Measurements from ENCODE around the gene AOPEP. TPM values are rescaled to one million over a fixed set of nuclear protein-coding genes. Genes with fewer than 3 reads are reported as not detected.

The AOPEP gene
- total and polyA plus RNA-seq, 9 of the 15 experiments (the other 6 are each of a cell fraction or from before 2014, with no cell fraction given), result 4.5 to 19.3 (median 13.5) TPM

DNA sequence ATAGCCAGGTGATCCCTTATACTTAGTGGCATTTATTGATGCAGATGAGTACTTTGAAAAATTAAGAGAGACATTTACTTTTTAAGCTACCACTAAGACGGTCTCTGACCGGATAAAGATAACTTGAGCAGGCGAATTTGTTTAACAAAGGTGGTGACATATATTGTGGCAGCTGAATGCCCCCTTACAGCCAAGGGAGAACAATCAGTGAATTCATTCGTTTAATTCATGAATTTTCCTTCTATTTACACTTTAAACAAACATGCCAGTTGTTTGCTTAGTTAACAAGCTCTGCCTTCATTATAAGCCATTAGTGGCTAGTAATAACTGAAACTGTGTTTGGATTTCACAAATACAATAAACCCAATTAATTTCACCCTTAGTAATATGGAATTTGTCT lies 187.1 kb downstream of the AOPEP start (continued):
- TF ChIP-seq, protein P1, sequence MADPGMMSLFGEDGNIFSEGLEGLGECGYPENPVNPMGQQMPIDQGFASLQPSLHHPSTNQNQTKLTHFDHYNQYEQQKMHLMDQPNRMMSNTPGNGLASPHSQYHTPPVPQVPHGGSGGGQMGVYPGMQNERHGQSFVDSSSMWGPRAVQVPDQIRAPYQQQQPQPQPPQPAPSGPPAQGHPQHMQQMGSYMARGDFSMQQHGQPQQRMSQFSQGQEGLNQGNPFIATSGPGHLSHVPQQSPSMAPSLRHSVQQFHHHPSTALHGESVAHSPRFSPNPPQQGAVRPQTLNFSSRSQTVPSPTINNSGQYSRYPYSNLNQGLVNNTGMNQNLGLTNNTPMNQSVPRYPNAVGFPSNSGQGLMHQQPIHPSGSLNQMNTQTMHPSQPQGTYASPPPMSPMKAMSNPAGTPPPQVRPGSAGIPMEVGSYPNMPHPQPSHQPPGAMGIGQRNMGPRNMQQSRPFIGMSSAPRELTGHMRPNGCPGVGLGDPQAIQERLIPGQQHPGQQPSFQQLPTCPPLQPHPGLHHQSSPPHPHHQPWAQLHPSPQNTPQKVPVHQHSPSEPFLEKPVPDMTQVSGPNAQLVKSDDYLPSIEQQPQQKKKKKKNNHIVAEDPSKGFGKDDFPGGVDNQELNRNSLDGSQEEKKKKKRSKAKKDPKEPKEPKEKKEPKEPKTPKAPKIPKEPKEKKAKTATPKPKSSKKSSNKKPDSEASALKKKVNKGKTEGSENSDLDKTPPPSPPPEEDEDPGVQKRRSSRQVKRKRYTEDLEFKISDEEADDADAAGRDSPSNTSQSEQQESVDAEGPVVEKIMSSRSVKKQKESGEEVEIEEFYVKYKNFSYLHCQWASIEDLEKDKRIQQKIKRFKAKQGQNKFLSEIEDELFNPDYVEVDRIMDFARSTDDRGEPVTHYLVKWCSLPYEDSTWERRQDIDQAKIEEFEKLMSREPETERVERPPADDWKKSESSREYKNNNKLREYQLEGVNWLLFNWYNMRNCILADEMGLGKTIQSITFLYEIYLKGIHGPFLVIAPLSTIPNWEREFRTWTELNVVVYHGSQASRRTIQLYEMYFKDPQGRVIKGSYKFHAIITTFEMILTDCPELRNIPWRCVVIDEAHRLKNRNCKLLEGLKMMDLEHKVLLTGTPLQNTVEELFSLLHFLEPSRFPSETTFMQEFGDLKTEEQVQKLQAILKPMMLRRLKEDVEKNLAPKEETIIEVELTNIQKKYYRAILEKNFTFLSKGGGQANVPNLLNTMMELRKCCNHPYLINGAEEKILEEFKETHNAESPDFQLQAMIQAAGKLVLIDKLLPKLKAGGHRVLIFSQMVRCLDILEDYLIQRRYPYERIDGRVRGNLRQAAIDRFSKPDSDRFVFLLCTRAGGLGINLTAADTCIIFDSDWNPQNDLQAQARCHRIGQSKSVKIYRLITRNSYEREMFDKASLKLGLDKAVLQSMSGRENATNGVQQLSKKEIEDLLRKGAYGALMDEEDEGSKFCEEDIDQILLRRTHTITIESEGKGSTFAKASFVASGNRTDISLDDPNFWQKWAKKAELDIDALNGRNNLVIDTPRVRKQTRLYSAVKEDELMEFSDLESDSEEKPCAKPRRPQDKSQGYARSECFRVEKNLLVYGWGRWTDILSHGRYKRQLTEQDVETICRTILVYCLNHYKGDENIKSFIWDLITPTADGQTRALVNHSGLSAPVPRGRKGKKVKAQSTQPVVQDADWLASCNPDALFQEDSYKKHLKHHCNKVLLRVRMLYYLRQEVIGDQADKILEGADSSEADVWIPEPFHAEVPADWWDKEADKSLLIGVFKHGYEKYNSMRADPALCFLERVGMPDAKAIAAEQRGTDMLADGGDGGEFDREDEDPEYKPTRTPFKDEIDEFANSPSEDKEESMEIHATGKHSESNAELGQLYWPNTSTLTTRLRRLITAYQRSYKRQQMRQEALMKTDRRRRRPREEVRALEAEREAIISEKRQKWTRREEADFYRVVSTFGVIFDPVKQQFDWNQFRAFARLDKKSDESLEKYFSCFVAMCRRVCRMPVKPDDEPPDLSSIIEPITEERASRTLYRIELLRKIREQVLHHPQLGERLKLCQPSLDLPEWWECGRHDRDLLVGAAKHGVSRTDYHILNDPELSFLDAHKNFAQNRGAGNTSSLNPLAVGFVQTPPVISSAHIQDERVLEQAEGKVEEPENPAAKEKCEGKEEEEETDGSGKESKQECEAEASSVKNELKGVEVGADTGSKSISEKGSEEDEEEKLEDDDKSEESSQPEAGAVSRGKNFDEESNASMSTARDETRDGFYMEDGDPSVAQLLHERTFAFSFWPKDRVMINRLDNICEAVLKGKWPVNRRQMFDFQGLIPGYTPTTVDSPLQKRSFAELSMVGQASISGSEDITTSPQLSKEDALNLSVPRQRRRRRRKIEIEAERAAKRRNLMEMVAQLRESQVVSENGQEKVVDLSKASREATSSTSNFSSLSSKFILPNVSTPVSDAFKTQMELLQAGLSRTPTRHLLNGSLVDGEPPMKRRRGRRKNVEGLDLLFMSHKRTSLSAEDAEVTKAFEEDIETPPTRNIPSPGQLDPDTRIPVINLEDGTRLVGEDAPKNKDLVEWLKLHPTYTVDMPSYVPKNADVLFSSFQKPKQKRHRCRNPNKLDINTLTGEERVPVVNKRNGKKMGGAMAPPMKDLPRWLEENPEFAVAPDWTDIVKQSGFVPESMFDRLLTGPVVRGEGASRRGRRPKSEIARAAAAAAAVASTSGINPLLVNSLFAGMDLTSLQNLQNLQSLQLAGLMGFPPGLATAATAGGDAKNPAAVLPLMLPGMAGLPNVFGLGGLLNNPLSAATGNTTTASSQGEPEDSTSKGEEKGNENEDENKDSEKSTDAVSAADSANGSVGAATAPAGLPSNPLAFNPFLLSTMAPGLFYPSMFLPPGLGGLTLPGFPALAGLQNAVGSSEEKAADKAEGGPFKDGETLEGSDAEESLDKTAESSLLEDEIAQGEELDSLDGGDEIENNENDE (IDR thresholded peaks at IDR 0.05; ENCODE audit: low read depth, low read length), result no peak
- TF ChIP-seq SMAD2 (IDR thresholded peaks at IDR 0.05; ENCODE audit: low read depth, low read length), result no peak
- TF ChIP-seq, protein P2, sequence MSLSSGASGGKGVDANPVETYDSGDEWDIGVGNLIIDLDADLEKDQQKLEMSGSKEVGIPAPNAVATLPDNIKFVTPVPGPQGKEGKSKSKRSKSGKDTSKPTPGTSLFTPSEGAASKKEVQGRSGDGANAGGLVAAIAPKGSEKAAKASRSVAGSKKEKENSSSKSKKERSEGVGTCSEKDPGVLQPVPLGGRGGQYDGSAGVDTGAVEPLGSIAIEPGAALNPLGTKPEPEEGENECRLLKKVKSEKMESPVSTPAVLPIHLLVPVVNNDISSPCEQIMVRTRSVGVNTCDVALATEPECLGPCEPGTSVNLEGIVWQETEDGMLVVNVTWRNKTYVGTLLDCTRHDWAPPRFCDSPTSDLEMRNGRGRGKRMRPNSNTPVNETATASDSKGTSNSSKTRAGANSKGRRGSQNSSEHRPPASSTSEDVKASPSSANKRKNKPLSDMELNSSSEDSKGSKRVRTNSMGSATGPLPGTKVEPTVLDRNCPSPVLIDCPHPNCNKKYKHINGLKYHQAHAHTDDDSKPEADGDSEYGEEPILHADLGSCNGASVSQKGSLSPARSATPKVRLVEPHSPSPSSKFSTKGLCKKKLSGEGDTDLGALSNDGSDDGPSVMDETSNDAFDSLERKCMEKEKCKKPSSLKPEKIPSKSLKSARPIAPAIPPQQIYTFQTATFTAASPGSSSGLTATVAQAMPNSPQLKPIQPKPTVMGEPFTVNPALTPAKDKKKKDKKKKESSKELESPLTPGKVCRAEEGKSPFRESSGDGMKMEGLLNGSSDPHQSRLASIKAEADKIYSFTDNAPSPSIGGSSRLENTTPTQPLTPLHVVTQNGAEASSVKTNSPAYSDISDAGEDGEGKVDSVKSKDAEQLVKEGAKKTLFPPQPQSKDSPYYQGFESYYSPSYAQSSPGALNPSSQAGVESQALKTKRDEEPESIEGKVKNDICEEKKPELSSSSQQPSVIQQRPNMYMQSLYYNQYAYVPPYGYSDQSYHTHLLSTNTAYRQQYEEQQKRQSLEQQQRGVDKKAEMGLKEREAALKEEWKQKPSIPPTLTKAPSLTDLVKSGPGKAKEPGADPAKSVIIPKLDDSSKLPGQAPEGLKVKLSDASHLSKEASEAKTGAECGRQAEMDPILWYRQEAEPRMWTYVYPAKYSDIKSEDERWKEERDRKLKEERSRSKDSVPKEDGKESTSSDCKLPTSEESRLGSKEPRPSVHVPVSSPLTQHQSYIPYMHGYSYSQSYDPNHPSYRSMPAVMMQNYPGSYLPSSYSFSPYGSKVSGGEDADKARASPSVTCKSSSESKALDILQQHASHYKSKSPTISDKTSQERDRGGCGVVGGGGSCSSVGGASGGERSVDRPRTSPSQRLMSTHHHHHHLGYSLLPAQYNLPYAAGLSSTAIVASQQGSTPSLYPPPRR (CRISPR knock-in tag; IDR thresholded peaks at IDR 0.05; ENCODE audit: borderline replicate concordance), result no peak

All from K562 (cell line).